ENCODE measurements around the gene RNF152. TPM values are rescaled to one million over a fixed set of nuclear protein-coding genes. Genes with fewer than 3 reads are reported as not detected.

RNF152 gene
- total and polyA plus RNA-seq, 8 donors = 1.4 to 99.9 (median 16.1) TPM

DNA sequence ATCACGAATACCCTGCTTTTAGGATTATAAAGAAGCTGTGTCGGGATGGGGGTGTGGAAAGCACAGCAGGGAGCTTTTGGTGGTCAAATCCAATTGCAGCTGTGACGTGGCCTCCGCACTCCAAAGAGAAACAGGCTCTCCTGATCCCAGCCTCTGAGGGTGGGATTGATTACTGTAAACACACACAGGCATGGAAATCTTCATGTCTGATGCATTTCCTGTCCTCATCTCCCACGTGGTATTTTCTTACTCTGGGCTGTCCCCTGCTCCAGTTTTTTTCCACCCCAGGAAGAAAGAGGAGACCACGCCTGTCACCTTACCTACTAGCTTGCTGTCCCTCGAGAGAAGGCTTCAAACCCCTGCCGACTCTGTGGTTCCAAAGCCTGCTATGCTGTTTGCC lies 22.7 kb downstream of the RNF152 start:
- Histone ChIP-seq H3K27me3 (no peaks in the 10 kb centered on the region), H3K9me3 (no peaks in the 10 kb centered on the region), H3K4me3 (no peak overlapping the region), H3K4me1 (peaks cover 9 to 53% (median 24%) of the 10 kb centered on the region in 4 donors), H3K27ac (peak overlapping the region in 4 of 5 donors; percentile 5 to 67 (median 38)), H3K36me3 (peaks cover 0 to 7% (median 0%) of the 10 kb centered on the region in 4 donors)
- no peak for TF ChIP-seq CTCF (IDR thresholded peaks at IDR 0.05)
- TF ChIP-seq EP300 (IDR thresholded peaks at IDR 0.05) = no peak
- TF ChIP-seq POLR2AphosphoS5 (IDR thresholded peaks at IDR 0.05) = no peak
- no peak for TF ChIP-seq POLR2A (IDR thresholded peaks at IDR 0.05)
- intact Hi-C loops (cut with DNase I; ENCODE audit: low total_unique reads) = no loop called here
- WGBS, 5 donors = 52 to 69% (median 61%) methylated on average over 7 to 8 of the region's 8 CpGs
- DNase-seq = peak in 1 of 2 donors; percentile 67

GRCh38 chr18:61869636-61870035 lies 23.2 kb downstream of the RNF152 start:
- 42 to 62% (median 54%) methylated on average over 4 of the region's 4 CpGs for WGBS, 5 donors
- intact Hi-C loops (cut with DNase I; ENCODE audit: low total_unique reads) = no loop called here
- peaks cover 13 to 58% (median 28%) of the 10 kb centered on the region in 4 donors for H3K4me1 ChIP-seq
- DNase-seq = peak in 1 of 2 donors; percentile 19
- H3K27me3 ChIP-seq = no peaks in the 10 kb centered on the region
- no peak overlapping the region for H3K4me3 ChIP-seq
- H3K27ac ChIP-seq = peak overlapping the region in 3 of 5 donors; percentile 5 to 67 (median 40)
- H3K36me3 ChIP-seq = peaks cover 0 to 7% (median 0%) of the 10 kb centered on the region in 4 donors
- TF ChIP-seq EP300 (IDR thresholded peaks at IDR 0.05) (no peak), POLR2A (IDR thresholded peaks at IDR 0.05) (no peak), POLR2AphosphoS5 (IDR thresholded peaks at IDR 0.05) (no peak), CTCF (IDR thresholded peaks at IDR 0.05) (no peak)
- H3K9me3 ChIP-seq = no peaks in the 10 kb centered on the region

DNA sequence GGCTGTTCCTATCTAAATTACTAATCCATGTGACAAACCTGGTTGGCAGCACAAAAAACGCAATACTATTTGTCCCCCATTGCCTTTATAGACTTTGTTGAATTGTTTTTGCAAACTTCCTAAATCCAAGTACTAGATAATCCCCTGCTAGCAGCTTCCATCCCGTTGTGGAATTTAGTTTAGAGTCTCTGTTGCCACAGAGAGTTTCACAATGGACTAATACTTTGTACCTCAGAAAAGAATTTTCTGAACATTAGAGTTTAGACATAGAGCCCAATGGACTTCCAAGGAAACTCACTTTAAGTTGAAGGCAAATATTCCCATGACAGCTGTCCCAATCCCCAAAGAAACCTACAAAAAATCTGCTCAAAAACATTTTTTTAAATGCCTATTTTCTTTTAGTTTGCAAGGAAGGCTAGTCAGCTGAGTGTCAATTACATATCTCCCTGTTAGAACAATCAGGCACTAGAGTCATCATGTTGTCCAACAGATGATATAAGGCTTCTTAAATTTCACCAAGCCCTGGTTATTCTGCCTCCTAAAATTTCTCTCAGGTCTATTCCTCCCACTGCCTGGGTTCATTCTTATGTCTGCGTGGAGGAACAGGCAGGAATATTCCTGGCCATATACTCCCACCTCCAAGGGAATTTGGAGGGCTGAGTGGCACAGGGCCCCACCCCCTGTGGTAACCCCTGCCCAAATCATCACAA lies 27.2 kb downstream of the RNF152 start:
- DNase-seq = no peak
- Histone ChIP-seq H3K36me3 (peaks cover 0 to 7% (median 0%) of the 10 kb centered on the region in 4 donors), H3K4me1 (peaks cover 12 to 81% (median 33%) of the 10 kb centered on the region in 4 donors), H3K9me3 (no peaks in the 10 kb centered on the region), H3K27me3 (no peaks in the 10 kb centered on the region), H3K4me3 (no peak overlapping the region), H3K27ac (peak overlapping the region in 4 of 5 donors; percentile 1 to 49 (median 25))
- TF ChIP-seq POLR2A (IDR thresholded peaks at IDR 0.05) (no peak), POLR2AphosphoS5 (IDR thresholded peaks at IDR 0.05) (no peak), CTCF (IDR thresholded peaks at IDR 0.05) (no peak), EP300 (IDR thresholded peaks at IDR 0.05) (no peak)
- 43 to 52% (median 48%) methylated on average over 3 of the region's 3 CpGs for whole genome bisulfite sequencing, 5 donors
- intact Hi-C loops (cut with DNase I; ENCODE audit: low total_unique reads) = no loop called here

DNA sequence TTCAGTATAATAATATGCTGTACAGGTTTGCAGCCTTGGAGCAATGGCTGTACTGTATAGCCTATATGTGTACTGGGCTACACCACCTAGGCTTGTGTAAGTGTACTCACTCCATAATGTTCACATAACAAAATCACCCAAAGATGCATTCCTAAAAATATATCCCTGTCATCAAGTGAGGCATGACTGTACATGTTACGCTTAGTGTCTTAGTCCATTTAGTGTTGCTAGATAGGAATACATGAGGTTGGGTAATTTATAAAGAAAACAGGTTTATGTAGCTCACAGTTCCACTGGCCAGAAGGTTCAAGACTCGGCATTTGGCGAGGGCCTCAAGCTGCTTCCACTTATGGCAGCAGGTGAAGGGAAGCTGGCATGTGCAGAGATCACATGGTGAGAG lies 31.4 kb downstream of the RNF152 start:
- TF ChIP-seq CTCF (IDR thresholded peaks at IDR 0.05) (no peak), POLR2A (IDR thresholded peaks at IDR 0.05) (no peak), EP300 (IDR thresholded peaks at IDR 0.05) (no peak), POLR2AphosphoS5 (IDR thresholded peaks at IDR 0.05) (no peak)
- no peaks in the 10 kb centered on the region for H3K27me3 ChIP-seq
- H3K9me3 ChIP-seq = no peaks in the 10 kb centered on the region
- intact Hi-C loops (cut with DNase I; ENCODE audit: low total_unique reads) = no loop called here
- 85 to 95% (median 94%) methylated on average over 3 of the region's 3 CpGs for WGBS, 5 donors
- H3K27ac ChIP-seq = no peak overlapping the region
- H3K4me1 ChIP-seq = peaks cover 11 to 83% (median 29%) of the 10 kb centered on the region in 4 donors
- peaks cover 0 to 7% (median 3%) of the 10 kb centered on the region in 4 donors for H3K36me3 ChIP-seq
- no peak overlapping the region for H3K4me3 ChIP-seq
- DNase-seq = no peak

Measured in stomach (tissue), 9 donors.